ENCODE measurements around the gene PARS2. TPM values are rescaled to one million over a fixed set of nuclear protein-coding genes. Genes with fewer than 3 reads are reported as not detected.

Gene PARS2
- total RNA-seq, 2 donors from 2014 or later = 5.1 to 6.7 TPM

DNA sequence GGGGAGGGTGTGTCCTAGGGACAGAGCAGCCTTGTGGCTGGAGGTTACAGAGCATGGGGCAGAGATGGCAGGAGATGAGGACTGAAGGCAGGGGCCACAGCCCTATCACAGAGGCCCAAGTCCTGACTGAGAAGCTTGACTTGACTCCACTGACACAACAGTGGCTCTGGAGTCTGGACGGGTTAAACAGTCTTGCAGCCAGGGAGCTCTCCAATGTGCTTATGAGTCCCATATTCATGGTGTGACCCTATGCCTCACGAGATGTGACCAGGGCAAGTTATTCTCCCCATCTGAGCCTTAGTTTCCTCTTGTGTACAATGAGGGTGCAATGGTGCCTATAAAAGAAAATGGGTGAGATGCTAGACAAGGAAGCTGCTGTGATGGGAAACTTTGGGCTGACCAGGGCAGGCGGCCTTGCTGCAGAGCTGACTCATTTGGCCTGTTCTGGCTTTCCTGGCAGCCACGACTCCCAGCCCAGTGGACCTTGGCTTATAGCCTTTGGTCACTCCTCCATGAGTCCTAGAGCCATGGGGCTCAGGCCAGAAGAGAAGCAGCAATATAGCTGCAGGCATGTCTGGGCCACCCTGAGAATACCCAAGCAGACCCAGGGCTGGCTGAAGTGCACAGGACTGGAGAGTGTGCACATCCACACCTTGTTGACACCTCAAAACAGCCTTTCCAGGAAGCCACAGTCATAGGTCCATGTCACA is 39.6 kb upstream of the PARS2 start:
- Mint-ChIP-seq H3K36me3 (no peaks in the 10 kb centered on the region), H3K27ac (peak overlapping the region; percentile 29 to 53), H3K9me3 (no peaks in the 10 kb centered on the region)
- DNase-seq (ENCODE audit: low spot score in 2 of 2) (no peak), ATAC-seq (no peak)

DNA sequence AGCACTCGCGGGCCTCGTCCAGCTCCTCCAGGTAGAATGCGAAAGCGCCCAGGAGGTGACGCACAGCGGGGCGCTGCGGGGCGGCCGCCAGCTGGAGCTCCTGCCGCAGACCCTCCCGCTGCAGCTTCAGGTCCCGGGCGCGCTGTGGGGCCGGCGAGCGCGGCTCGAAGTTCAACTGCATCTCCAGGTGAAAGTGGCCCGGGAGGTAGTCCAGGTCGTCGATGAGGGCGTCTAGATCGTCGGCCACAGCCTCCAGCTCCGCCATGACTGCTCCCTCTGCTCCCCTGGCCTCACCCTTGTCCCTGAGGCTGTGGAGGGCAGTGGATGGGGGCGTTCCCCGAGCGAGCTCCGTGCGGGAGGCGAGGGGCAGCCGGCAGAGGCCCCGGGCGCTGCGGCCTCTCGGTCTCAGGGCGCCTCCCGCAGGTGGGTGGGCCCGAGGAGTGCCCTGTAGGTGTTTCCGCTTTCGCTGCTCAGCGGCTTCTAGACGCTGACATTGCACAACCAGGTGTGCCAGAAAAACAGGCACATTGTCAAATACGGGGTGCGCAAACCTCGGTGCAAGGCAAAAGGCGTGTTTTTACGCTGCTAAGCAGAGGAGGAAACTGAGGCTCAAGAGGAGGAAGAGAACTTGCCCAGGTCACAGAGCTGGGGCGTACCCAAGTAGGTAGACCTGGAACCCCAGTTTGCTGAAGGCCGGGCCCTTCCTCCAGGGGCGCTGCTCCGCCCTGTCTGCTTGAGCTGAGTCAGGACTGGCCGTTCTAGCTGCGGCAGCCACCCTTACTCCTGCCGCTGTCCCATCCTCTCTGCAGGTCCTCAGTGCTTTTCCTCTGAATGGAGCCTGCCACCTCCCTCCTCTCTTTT is 36.8 kb upstream of the PARS2 start, which contains the start of gene TTC22:
TSS of gene TTC22 (minus strand) at position 425 of the 861 bp plus-strand sequence. CDS start at position 265, 160 bp downstream.
- DNase-seq (ENCODE audit: low spot score in 2 of 2) (peak; percentile 76 to 79), ATAC-seq (peak; percentile 62 to 71)
- Mint-ChIP-seq H3K9me3 (no peaks in the 10 kb centered on the region), H3K36me3 (peaks cover 0 to 6% of the 10 kb centered on the region in 2 donors), H3K27ac (peak within 1 kb of the TSS; percentile 76 to 98)

DNA sequence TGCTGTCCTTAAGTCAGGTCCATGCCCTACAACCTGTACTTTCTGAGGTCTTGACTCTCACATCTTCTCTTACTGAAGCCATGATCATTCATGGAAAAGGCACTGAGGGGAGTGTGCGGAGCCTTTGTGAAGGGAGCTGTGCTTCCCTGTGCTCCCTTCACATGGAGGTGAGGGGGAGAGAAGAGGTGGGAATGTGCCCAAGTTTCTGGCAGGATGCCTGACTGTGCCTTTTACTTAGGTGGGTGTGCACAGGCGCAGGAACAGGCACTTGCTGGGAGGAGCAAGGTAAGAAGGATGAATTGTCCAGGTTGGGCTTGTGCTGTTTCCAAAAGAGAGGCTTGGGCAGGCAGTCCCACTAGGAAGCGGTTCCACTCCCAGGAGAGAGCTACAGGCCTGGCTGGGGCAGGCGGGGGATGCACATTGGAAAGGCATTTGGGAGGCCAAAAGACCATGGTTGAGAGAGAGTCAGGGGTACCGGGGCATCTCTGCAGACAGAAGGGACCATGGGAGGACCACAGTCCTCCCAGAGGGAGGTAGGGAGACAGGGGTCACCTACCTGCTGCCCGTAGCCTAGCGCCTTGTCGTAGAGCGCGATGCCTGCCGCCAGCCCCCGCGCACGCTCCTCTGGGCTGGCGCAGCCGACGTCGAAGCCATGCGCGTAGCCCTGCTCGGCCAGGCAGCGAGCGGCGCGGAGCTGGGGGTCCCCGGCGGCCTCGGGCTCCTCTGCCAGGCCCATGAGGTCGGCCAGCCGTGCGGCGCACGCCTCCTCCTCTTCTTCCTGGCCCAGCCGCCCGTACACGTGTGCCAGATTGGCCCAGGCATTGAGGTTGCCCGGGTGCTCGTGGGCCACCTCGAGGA is 35.9 kb upstream of the PARS2 start:
- Mint-ChIP-seq H3K27ac (peak overlapping the region; percentile 76 to 98), H3K9me3 (no peaks in the 10 kb centered on the region), H3K36me3 (peaks cover 0 to 6% of the 10 kb centered on the region in 2 donors)
- ATAC-seq = no peak
- DNase-seq (ENCODE audit: low spot score in 2 of 2) = no peak

DNA sequence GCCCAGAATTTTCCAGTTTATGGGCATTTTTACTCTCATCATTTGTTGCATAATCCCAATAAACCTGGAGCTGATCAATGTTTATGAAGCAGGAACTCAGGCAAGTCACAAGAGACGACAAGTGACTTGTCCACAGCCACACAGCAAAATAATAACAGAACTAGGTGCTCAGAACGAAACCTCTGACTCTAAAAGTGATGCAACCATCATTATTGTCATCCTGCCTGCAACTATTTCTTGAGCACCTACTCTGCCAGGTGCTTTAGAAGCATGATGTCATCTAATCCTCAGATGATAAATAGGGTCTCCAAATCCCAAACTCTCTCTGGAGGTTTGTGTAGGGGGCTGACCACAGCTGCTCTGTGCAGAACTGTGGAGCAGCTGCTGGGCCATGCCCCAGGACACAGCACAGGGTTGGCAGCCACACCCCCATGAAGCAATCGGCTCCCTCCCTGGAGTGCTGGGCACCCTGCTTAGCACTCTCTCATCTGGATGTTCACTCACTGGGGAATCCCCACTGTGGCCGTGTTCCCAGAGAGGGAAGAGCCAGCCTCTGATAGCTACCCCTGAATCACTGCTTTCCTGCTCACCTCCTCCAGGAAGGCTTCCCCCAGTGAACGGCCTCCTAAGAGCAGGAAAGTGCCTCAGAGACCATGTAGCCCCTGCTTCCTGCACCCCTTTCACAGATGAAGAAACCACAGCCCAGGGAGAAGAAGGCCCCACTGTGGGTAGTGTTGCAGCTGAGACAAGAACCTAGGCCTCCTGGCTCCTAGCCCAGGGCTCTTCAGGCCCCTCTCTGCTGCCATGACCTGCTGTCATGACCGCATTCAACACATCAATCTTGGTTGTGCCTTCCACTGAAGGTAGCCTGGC is 34.7 kb upstream of the PARS2 start:
- H3K9me3 Mint-ChIP-seq = no peaks in the 10 kb centered on the region
- peak in 1 of 2 donors; percentile 53 for DNase-seq (ENCODE audit: low spot score in 2 of 2)
- ATAC-seq = peak; percentile 60 to 78
- peaks cover 0 to 6% of the 10 kb centered on the region in 2 donors for H3K36me3 Mint-ChIP-seq
- peak overlapping the region; percentile 76 to 98 for H3K27ac Mint-ChIP-seq

DNA sequence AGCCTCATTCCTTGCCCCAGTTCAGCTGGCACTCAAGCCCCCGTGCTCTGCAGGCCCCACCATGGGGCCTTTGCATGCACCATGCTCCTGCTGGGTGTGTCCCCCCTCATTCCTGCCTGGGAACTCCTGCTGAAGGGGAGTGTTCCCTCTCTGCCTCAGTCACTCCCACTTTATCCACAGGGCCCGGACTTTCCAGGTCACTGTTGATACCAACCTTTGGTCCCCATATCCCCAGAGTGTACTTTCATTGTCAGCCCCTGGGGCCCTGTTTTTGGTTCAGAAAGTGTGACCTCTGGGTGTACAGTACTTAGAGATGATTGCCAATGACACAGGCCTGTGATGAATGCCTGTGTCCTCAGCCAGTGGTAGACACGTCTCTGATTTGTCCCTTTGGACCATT is 33.9 kb upstream of the PARS2 start:
- DNase-seq (ENCODE audit: low spot score in 2 of 2) = no peak
- Mint-ChIP-seq H3K9me3 (no peaks in the 10 kb centered on the region), H3K27ac (peak overlapping the region; percentile 29 to 76), H3K36me3 (peaks cover 0 to 6% of the 10 kb centered on the region in 2 donors)
- no peak for ATAC-seq

DNA sequence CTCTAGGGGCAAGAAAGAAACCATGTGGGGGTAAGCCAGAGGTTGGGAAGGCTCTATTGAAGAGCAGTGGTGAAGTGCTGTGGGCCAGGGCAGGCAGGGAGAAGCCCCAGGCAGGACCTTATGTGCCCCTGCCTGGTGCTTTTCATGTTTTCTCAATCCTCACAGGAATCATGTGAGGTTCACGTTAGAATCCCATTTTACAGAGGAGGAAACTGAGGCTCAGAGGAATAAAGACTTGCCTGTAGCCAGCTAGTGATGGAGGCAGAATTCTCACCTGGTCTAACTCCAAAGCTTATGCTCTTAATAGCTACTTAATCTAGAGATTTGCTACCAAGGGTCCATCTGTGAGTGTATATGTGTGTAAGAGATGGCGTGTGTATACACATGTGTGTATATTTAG is 32.6 kb upstream of the PARS2 start:
- H3K9me3 Mint-ChIP-seq = no peaks in the 10 kb centered on the region
- H3K36me3 Mint-ChIP-seq = peaks cover 0 to 14% of the 10 kb centered on the region in 2 donors
- ATAC-seq (no peak), DNase-seq (ENCODE audit: low spot score in 2 of 2) (no peak)
- H3K27ac Mint-ChIP-seq = peak overlapping the region; percentile 26 to 47

DNA sequence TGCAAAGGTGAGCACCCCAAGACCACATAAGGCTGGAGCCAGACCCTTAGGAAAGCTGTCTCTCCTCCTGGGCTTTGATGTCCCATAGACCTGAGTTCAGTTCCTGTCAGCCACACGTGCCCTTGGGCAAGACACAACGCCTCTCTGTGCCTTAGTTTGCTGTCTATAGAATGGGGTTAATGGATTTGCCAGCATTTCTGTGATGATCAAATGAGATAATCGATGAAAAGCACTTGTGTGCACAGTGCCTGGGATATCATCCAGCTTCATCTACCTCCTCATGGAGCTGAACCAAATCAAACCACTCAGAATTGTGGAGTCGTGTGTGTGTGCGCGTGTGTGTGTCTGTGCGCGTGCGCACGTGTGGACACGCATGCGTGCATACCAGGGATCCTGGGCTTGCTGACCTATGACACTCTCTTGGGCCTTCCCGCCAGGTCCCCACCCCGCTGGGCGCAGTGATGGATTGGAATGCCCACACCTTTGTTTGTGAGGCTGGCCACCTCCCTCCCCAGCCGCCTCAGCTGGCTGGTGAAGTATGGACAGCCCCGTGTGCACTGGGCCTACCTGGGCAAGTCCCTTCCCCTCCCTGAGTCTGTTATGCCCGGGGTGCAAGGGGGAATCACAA is 31.6 kb upstream of the PARS2 start:
- H3K9me3 Mint-ChIP-seq = no peaks in the 10 kb centered on the region
- no peak overlapping the region for H3K27ac Mint-ChIP-seq
- ATAC-seq (no peak), DNase-seq (ENCODE audit: low spot score in 2 of 2) (no peak)
- H3K36me3 Mint-ChIP-seq = peaks cover 0 to 16% of the 10 kb centered on the region in 2 donors

DNA sequence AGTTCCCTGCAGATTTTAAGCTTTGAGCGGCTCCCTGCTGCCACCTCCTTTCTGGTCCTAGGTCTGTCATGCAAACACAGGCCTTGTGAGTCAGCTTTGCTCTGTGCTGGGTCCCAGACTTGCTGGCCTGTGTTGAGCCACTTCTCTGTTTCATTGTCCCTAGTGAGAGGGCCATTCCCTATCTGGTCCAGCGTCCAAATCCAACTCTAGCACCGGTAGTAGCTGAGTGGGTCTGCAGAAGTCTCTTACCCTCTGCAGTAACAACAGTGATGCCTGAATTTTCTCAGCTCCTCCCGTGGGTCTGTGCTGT is 31.0 kb upstream of the PARS2 start:
- H3K36me3 Mint-ChIP-seq = peaks cover 0 to 16% of the 10 kb centered on the region in 2 donors
- no peaks in the 10 kb centered on the region for H3K9me3 Mint-ChIP-seq
- H3K27ac Mint-ChIP-seq = no peak overlapping the region
- no peak for ATAC-seq
- DNase-seq (ENCODE audit: low spot score in 2 of 2) = no peak

DNA sequence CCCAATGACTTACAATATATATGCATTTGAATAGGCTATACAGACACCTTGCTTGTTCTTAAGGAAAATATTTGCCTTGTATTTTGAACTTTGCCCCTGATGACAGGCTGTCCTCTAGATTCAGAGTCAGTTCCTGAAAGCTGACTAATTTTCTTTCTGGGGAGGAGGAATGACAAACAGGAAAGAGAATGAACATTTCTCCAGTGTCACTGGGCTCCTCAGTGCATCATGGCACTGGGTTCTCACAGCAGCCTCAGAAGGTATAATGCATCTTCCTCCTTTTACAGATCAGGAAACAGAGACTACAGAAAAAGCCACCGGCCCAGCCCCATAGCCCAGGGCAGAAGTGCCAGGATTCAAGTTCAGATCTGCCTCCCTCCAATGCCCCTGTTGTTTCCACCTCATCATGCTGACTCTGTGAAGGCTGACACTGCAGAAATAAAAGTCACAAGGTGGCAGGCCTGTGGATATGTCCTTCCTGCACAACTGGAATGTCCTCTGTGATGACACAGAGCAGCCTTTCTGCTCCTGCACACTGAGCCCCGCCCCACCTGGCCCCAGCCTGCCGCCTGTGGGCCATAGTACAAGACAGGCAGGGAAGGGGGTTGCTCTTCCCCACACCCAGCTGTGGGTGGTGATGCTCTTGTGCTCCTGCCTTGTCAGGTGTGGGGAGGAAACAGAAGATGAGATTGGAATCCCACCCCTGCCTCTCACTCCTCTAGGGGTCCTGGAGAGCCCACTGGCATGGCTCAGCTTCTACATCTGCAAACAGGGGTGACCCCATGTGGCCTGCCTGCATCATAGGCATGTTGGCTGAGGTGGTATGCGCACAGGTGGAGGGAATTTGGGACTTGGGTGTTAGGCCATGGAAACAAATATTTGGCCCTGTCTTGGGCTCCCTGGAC is 30.4 kb upstream of the PARS2 start:
- Mint-ChIP-seq H3K27ac (peak overlapping the region in 1 of 2 donors; percentile 81), H3K9me3 (no peaks in the 10 kb centered on the region), H3K36me3 (peaks cover 0 to 16% of the 10 kb centered on the region in 2 donors)
- DNase-seq (ENCODE audit: low spot score in 2 of 2) (no peak), ATAC-seq (no peak)

DNA sequence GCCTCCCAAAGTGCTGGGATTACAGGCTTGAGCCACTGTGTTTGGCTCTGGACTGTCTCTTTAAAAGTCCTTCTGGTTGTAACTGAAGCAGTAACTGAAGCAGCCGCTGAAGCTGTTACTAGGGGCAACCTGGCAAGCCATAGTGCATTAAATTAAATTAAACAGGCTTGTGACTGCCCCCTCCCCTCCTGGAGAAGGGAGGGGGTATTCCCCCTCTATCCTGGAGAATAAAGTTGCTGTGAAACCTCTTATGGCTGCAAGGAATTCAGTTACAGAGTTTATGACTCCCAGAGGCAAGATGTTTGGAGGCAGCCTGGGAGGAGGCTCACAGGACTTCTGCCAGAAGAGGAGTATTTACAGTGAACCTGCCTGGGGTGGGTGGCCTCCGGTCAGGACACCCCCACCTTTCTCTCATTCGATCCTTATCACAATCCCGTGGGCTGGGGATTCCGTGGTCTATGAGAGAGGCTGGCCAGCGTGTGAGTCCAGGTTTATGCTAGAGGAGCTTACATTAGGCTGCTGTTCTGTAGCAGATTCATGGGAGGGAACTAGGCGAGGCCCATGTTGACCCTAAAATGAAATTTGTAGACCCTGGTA is 28.5 kb upstream of the PARS2 start:
- no peak for DNase-seq (ENCODE audit: low spot score in 2 of 2)
- no peak overlapping the region for H3K27ac Mint-ChIP-seq
- H3K9me3 Mint-ChIP-seq = no peaks in the 10 kb centered on the region
- ATAC-seq = no peak
- peaks cover 0 to 16% of the 10 kb centered on the region in 2 donors for H3K36me3 Mint-ChIP-seq

DNA sequence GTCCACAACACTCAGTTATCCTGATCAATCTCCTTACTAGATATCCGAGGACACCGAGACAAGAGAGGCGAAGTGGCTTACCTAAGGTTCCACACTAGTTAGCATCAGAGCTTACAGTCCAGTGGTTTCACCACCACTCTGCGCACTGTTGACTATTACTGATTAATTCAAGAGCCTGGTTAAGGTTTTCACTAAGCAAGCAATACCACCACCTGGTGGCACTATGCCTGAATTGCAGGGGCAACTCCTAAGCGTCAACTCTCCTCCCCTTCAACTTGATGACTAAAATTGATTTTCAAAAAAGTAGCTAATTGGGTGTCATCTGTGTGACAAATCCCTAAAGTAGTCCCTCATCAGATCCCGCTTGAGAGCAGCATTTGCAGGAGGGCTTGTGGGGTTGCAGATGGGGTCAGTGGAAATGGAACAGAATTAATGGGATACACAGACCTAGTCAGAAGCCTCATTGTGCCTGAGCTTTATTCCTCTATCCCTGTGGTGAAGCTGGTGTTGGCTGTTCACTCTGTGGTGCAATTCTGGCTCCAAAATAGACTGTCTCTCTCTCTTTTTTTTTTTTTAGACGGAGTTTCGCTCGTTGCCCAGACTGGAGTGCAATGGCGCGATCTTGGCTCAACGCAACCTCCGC is 27.7 kb upstream of the PARS2 start:
- Mint-ChIP-seq H3K9me3 (no peaks in the 10 kb centered on the region), H3K27ac (no peak overlapping the region), H3K36me3 (peaks cover 0 to 13% of the 10 kb centered on the region in 2 donors)
- ATAC-seq (peak in 1 of 2 donors; percentile 62), DNase-seq (ENCODE audit: low spot score in 2 of 2) (peak in 1 of 2 donors; percentile 68)

DNA sequence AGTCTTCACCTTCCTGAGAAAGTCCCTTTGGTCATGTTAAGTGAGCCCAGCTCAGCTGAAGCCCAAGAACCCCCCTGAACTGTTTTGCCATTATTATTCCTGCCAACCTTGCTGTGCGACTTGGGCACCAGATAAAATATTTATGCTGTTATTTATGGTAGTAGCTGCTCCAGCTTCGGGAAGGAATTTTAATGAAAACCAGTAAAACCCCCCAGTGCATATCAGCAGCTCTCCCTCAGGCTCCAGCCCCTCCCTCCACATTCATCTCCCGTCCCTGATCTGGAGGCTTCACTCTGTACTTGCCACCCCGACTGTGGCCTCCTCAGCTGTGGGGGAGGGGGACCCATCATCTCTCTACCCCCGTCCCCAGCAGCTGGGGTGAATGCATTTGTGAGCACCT is 24.1 kb upstream of the PARS2 start:
- H3K36me3 Mint-ChIP-seq = peaks cover 0 to 10% of the 10 kb centered on the region in 2 donors
- H3K27ac Mint-ChIP-seq = no peak overlapping the region
- H3K9me3 Mint-ChIP-seq = no peaks in the 10 kb centered on the region
- ATAC-seq (no peak), DNase-seq (ENCODE audit: low spot score in 2 of 2) (no peak)

DNA sequence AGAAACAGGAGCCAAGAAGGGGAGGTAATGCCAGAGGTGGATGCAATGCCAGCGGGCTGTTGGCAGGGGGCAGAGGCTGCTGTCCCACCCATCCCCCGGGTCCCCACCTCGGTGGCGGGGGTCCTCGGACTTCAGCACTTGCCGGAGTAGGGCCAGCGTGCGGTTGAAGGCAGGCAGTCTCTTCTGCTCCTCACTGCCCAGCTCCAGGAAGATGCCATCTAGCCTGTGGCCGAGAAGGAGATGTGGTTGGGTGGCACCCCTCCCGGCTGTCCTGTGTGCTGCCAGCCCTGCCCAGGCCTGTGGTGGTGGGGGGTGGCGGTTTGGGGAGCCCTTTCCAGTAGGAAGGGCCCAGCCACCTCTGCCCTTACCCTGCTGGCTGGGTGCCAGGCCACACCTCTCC is 23.3 kb upstream of the PARS2 start:
- peaks cover 0 to 9% of the 10 kb centered on the region in 2 donors for H3K36me3 Mint-ChIP-seq
- H3K9me3 Mint-ChIP-seq = no peaks in the 10 kb centered on the region
- ATAC-seq = no peak
- peak overlapping the region in 1 of 2 donors; percentile 89 for H3K27ac Mint-ChIP-seq
- DNase-seq (ENCODE audit: low spot score in 2 of 2) = no peak

DNA sequence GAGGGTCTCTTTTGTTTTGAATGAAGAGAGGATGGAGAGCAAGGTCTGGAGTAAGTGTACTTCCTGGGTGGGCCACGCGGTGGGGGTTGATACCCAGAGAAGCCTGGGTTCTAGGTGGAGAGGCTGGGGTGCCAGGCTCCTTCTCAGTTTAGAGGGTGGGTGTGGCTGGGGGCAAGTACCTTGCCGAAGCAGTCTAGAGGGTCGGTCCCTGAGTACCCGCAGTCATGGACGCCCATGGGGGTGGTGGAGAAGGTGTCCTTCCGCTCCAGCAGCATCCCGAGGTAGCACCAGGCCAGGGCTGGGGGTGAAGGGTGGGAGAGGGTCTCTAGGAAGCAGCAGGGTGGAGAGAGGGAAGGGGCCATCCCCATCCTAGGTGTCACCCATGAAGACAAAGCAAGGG is 22.5 kb upstream of the PARS2 start:
- DNase-seq (ENCODE audit: low spot score in 2 of 2) (no peak), ATAC-seq (no peak)
- Mint-ChIP-seq H3K27ac (peak overlapping the region; percentile 20 to 89), H3K36me3 (peaks cover 0 to under 1% of the 10 kb centered on the region in 2 donors), H3K9me3 (no peaks in the 10 kb centered on the region)

Data from activated naive CD4-positive, alpha-beta T cell treated with anti-CD3 and anti-CD28 coated beads, Interleukin-2, amount 50 U/mL, for 72 hours (primary cell).